ENCODE data around the gene ARL2.

GRCh38 chr11:64989416-64989815 is 24.5 kb upstream of the ARL2 start:
- TF ChIP-seq, protein P1, sequence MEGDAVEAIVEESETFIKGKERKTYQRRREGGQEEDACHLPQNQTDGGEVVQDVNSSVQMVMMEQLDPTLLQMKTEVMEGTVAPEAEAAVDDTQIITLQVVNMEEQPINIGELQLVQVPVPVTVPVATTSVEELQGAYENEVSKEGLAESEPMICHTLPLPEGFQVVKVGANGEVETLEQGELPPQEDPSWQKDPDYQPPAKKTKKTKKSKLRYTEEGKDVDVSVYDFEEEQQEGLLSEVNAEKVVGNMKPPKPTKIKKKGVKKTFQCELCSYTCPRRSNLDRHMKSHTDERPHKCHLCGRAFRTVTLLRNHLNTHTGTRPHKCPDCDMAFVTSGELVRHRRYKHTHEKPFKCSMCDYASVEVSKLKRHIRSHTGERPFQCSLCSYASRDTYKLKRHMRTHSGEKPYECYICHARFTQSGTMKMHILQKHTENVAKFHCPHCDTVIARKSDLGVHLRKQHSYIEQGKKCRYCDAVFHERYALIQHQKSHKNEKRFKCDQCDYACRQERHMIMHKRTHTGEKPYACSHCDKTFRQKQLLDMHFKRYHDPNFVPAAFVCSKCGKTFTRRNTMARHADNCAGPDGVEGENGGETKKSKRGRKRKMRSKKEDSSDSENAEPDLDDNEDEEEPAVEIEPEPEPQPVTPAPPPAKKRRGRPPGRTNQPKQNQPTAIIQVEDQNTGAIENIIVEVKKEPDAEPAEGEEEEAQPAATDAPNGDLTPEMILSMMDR (IDR thresholded peaks at IDR 0.05; ENCODE audit: insufficient read depth, low read length) = no peak
- TF ChIP-seq, protein P2, sequence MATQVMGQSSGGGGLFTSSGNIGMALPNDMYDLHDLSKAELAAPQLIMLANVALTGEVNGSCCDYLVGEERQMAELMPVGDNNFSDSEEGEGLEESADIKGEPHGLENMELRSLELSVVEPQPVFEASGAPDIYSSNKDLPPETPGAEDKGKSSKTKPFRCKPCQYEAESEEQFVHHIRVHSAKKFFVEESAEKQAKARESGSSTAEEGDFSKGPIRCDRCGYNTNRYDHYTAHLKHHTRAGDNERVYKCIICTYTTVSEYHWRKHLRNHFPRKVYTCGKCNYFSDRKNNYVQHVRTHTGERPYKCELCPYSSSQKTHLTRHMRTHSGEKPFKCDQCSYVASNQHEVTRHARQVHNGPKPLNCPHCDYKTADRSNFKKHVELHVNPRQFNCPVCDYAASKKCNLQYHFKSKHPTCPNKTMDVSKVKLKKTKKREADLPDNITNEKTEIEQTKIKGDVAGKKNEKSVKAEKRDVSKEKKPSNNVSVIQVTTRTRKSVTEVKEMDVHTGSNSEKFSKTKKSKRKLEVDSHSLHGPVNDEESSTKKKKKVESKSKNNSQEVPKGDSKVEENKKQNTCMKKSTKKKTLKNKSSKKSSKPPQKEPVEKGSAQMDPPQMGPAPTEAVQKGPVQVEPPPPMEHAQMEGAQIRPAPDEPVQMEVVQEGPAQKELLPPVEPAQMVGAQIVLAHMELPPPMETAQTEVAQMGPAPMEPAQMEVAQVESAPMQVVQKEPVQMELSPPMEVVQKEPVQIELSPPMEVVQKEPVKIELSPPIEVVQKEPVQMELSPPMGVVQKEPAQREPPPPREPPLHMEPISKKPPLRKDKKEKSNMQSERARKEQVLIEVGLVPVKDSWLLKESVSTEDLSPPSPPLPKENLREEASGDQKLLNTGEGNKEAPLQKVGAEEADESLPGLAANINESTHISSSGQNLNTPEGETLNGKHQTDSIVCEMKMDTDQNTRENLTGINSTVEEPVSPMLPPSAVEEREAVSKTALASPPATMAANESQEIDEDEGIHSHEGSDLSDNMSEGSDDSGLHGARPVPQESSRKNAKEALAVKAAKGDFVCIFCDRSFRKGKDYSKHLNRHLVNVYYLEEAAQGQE (IDR thresholded peaks at IDR 0.05; ENCODE audit: insufficient replicate concordance, low read depth) = no peak
- no peak for TF ChIP-seq SPI1 (IDR thresholded peaks at IDR 0.05; ENCODE audit: borderline replicate concordance, low read depth)

Data from HL-60 (cell line).